IMR-90 (cell line): Measurements from ENCODE around the gene GRK5. TPM values are rescaled to one million over a fixed set of nuclear protein-coding genes. Genes with fewer than 3 reads are reported as not detected.

Experiments
- ATAC-seq: fragments of 200-7000 bp; cut with Tn5 transposase; 2 replicates; pipeline ENCODE4 v1.9.1; 2020; ENCODE audit warnings: low read depth, mild to moderate bottlenecking, moderate library complexity
- BruUV-seq: library from RNA; stranded (reverse); fragments of 400-500 nt; replicated peaks from 2 replicates; lab custom pipeline; 2021; lab: Mats Ljungman, UMichigan
- CTCF ChIA-PET: fragments of 300-600 bp; formaldehyde crosslinking; extraction: SDS; loops from one replicate; lab custom pipeline; 2021; ENCODE audit warnings: antibody characterized with exemption; lab: Yijun Ruan, JAX
- POLR2A ChIA-PET: fragments of 300-600 bp; sonication (Branson Sonifier 250); formaldehyde crosslinking; loops from one replicate; lab custom pipeline; 2022; ENCODE audit warnings: antibody characterized with exemption; ENCODE audit not compliant: unreplicated experiment; lab: Charles Lee
- DNase-seq: peaks from one replicate; pipeline ENCODE4 v3.0.0; 2013
- H2AFZ ChIP-seq: replicated peaks from 2 replicates; pipeline ENCODE3; 2013; ENCODE audit warnings: low read length, mild to moderate bottlenecking; ENCODE audit not compliant: poor library complexity
- H2AK5ac ChIP-seq: 2 replicates; pipeline ENCODE4 v1.6.1; 2013; ENCODE audit warnings: low read depth, low read length, inconsistent platforms
- H2AK9ac ChIP-seq: replicated peaks from 2 replicates; pipeline ENCODE3; 2013; ENCODE audit warnings: mild to moderate bottlenecking, low read depth, low read length, moderate library complexity; ENCODE audit not compliant: poor library complexity
- H2BK120ac ChIP-seq: 2 replicates; pipeline ENCODE4 v1.6.1; 2013; ENCODE audit warnings: low read depth, low read length, inconsistent platforms
- H2BK15ac ChIP-seq: 3 replicates; pipeline ENCODE4 v1.6.1; 2013; ENCODE audit warnings: low read depth, low read length, inconsistent platforms
- H2BK20ac ChIP-seq: 2 replicates; pipeline ENCODE4 v1.6.1; 2013; ENCODE audit warnings: low read depth, mild to moderate bottlenecking, inconsistent platforms, low read length, moderate library complexity
- H2BK5ac ChIP-seq: 2 replicates; pipeline ENCODE4 v1.6.1; 2013; ENCODE audit warnings: mild to moderate bottlenecking, low read depth, low read length, inconsistent platforms; ENCODE audit not compliant: poor library complexity, severe bottlenecking
- H3K14ac ChIP-seq: replicated peaks from 2 replicates; pipeline ENCODE4 v1.6.1; 2013; ENCODE audit warnings: low read depth, low read length, inconsistent platforms
- H3K18ac ChIP-seq: 2 replicates; pipeline ENCODE4 v1.6.1; 2013; ENCODE audit warnings: low read depth, low read length, control low read depth
- H3K23ac ChIP-seq: 2 replicates; pipeline ENCODE4 v1.6.1; 2013; ENCODE audit warnings: low read depth, low read length, inconsistent platforms
- H3K27ac ChIP-seq: 2 replicates; pipeline ENCODE4 v1.5.1; 2013; ENCODE audit warnings: mild to moderate bottlenecking, control low read depth, low read length; ENCODE audit not compliant: insufficient read depth
- H3K27me3 ChIP-seq: 2 replicates; pipeline ENCODE4 v1.6.1; 2013; ENCODE audit warnings: low read length; ENCODE audit not compliant: control insufficient read depth, insufficient read depth
- H3K36me3 ChIP-seq: 2 replicates; pipeline ENCODE4 v1.6.1; 2013; ENCODE audit warnings: low read length, mixed read lengths; ENCODE audit not compliant: control insufficient read depth, insufficient read depth
- H3K4ac ChIP-seq: 2 replicates; pipeline ENCODE4 v1.6.1; 2013; ENCODE audit warnings: low read depth, low read length, inconsistent platforms
- H3K4me1 ChIP-seq: 2 replicates; pipeline ENCODE4 v1.6.1; 2013; ENCODE audit warnings: low read length, mixed read lengths; ENCODE audit not compliant: control insufficient read depth, insufficient read depth
- H3K4me2 ChIP-seq: 2 replicates; pipeline ENCODE4 v1.6.1; 2013; ENCODE audit warnings: low read depth, mild to moderate bottlenecking, control low read depth, low read length, moderate library complexity
- H3K4me3 ChIP-seq: 2 replicates; pipeline ENCODE4 v1.5.1; 2013; ENCODE audit warnings: low read depth, mild to moderate bottlenecking, control low read depth, low read length, moderate library complexity; ENCODE audit not compliant: insufficient read depth
- H3K56ac ChIP-seq: 2 replicates; pipeline ENCODE4 v1.6.1; 2013; ENCODE audit warnings: low read length, inconsistent platforms; ENCODE audit not compliant: insufficient read depth; ENCODE audit errors: extremely low read depth
- H3K79me1 ChIP-seq, 2 experiments: 2 replicates each; pipeline ENCODE4 v1.6.1; 2013; ENCODE audit warnings: low read length in 2 of 2, inconsistent platforms in 1 of 2, low read depth in 1 of 2
- H3K9ac ChIP-seq: 2 replicates; pipeline ENCODE4 v1.6.1; 2013; ENCODE audit warnings: low read depth, low read length, control low read depth
- H3K9me1 ChIP-seq: 2 replicates; pipeline ENCODE4 v1.6.1; 2013; ENCODE audit warnings: low read length, inconsistent platforms; ENCODE audit not compliant: insufficient read depth
- H3K9me3 ChIP-seq: 2 replicates; pipeline ENCODE4 v1.6.1; 2013; ENCODE audit warnings: low read length; ENCODE audit not compliant: control insufficient read depth, insufficient read depth
- H4K20me1 ChIP-seq: 2 replicates; pipeline ENCODE4 v1.6.1; 2013; ENCODE audit warnings: low read length, inconsistent platforms; ENCODE audit not compliant: insufficient read depth
- H4K5ac ChIP-seq: 2 replicates; pipeline ENCODE4 v1.6.1; 2013; ENCODE audit warnings: mild to moderate bottlenecking, low read depth, low read length, control low read depth
- H4K8ac ChIP-seq, 2 experiments: 2 replicates each; pipeline ENCODE4 v1.6.1; 2013; ENCODE audit warnings: low read depth in 2 of 2, low read length in 2 of 2, control low read depth in 1 of 2, inconsistent platforms in 1 of 2
- H4K91ac ChIP-seq: 2 replicates; pipeline ENCODE4 v1.6.1; 2013; ENCODE audit warnings: low read depth, low read length, inconsistent platforms; ENCODE audit not compliant: insufficient read depth
- BHLHE40 ChIP-seq: fragments of 150-350 bp; IDR thresholded peaks from 2 replicates; pipeline ENCODE4 v1.6.1; 2016; ENCODE audit warnings: mild to moderate bottlenecking, low read depth, low read length
- CEBPB ChIP-seq: IDR thresholded peaks from 2 replicates; pipeline ENCODE4 v1.6.1; 2012; ENCODE audit warnings: low read depth, low read length, improper control_type of control experiment
- CTCF ChIP-seq: conservative IDR thresholded peaks from 2 replicates; pipeline ENCODE4 v1.5.1; 2012; ENCODE audit warnings: mild to moderate bottlenecking, low read depth, low read length, improper control_type of control experiment
- FOS ChIP-seq: fragments of 150-350 bp; IDR thresholded peaks from 2 replicates; pipeline ENCODE4 v1.6.1; 2016; ENCODE audit warnings: low read depth, low read length
- MXI1 ChIP-seq: IDR thresholded peaks from 2 replicates; pipeline ENCODE4 v1.6.1; 2012; ENCODE audit warnings: low read depth, mild to moderate bottlenecking, low read length, moderate library complexity, borderline replicate concordance
- POLR2A ChIP-seq: IDR thresholded peaks from 2 replicates; pipeline ENCODE4 v1.6.1; 2012; ENCODE audit warnings: mild to moderate bottlenecking, low read depth, low read length
- RCOR1 ChIP-seq: IDR thresholded peaks from 2 replicates; pipeline ENCODE4 v1.6.1; 2012; ENCODE audit warnings: mild to moderate bottlenecking, low read length, improper control_type of control experiment; ENCODE audit not compliant: insufficient replicate concordance
- RFX5 ChIP-seq: IDR thresholded peaks from 2 replicates; pipeline ENCODE4 v1.8.0; 2012; ENCODE audit warnings: low read depth, mild to moderate bottlenecking, low read length, moderate library complexity
- WGBS, 2 experiments: methylation state at CpG; one replicate each; pipeline versions ENCODE4 v1.1.5 to v1.1.7; 2013; ENCODE audit warnings: missing lambda C conversion rate in 2 of 2; ENCODE audit not compliant: insufficient read length in 1 of 2; ENCODE audit errors: extremely low coverage in 2 of 2; 5-methylcytosine and 5-hydroxymethylcytosine counted together
- dilution Hi-C: fragments of 300-500 bp; cut with HindIII; formaldehyde crosslinking; loops from one replicate; pipeline ENCODE4 v1.14.3; 2018; ENCODE audit warnings: low sequenced_read_pairs; ENCODE audit not compliant: unreplicated experiment
- in situ Hi-C: fragments of 300-500 bp; cut with MboI; formaldehyde crosslinking; loops from 3 replicates; pipeline ENCODE4 v1.14.3; 2019; ENCODE audit warnings: low sequenced_read_pairs, inconsistent platforms, mixed read lengths
- intact Hi-C: fragments of 100-400 bp; cut with micrococcal nuclease; formaldehyde crosslinking; loops from 2 replicates; pipeline ENCODE4 v1.10.0; 2022
- polyA plus RNA-seq, 3 experiments: library from polyadenylated mRNA; depleted of rRNA; stranded (reverse); fragments of >200 nt; gene quantifications; 2 replicates each; pipeline ENCODE4 v1.2.3, GENCODE V29; 2012; ENCODE audit warnings: low replicate concordance in 1 of 3
- total RNA-seq: library from RNA; depleted of rRNA; stranded (reverse); fragments of >200 nt; gene quantifications from 2 replicates; pipeline ENCODE4 v1.2.3, GENCODE V29; 2012
- TF ChIP-seq, protein P1 (sequence below): fragments of 150-350 bp; IDR thresholded peaks from 2 replicates; pipeline ENCODE4 v1.6.1; 2017; ENCODE audit warnings: mild to moderate bottlenecking, antibody characterized with exemption, low read length, low read depth

Gene GRK5
- total and polyA plus RNA-seq, 2 of the 4 experiments (the other 2 are of a cell fraction) = 12.9 to 16.3 TPM

GRCh38 chr10:119161680-119162451 is 45.5 kb upstream of the GRK5 start:
- no peak overlapping the region for H3K4me3 ChIP-seq
- H2AK5ac ChIP-seq = no peak overlapping the region
- peaks cover 6% of the 10 kb centered on the region for H3K36me3 ChIP-seq
- H3K56ac ChIP-seq = no peak overlapping the region
- WGBS, 2 experiments = 56% methylated on average over 6 of the region's 11 CpGs; no CpG with 5 or more reads in 1 of the 2 experiments
- 0 out of 2 replicates have a peak overlapping the region, but pooled peaks have one; percentile 23 for H3K23ac ChIP-seq
- intact Hi-C loops = no loop called here
- H3K27me3 ChIP-seq = no peaks in the 10 kb centered on the region
- in situ Hi-C loops = no loop called here
- ChIA-PET POLR2A (no interaction called here), CTCF (interaction anchor here (0.6 kb wide), 1 partner anchor 91 kb away, joined by 3 read pairs; no protein-coding TSS in a partner anchor)
- H3K14ac ChIP-seq = no peak overlapping the region; the same call in 1 of the 2 replicates
- DNase-seq (peak; percentile 76), ATAC-seq (peak; percentile 43)
- H2BK120ac ChIP-seq = no peak overlapping the region
- H3K4me2 ChIP-seq = no peak overlapping the region
- TF ChIP-seq CEBPB (peak; percentile 81), FOS (peak; percentile 41; the same call in 1 of the 2 replicates), BHLHE40 (no peak), RFX5 (no peak), MXI1 (no peak), CTCF (0 out of 2 replicates have a peak, but pooled peaks have one; percentile 28), POLR2A (no peak), RCOR1 (no peak)
- TF ChIP-seq, protein P1, sequence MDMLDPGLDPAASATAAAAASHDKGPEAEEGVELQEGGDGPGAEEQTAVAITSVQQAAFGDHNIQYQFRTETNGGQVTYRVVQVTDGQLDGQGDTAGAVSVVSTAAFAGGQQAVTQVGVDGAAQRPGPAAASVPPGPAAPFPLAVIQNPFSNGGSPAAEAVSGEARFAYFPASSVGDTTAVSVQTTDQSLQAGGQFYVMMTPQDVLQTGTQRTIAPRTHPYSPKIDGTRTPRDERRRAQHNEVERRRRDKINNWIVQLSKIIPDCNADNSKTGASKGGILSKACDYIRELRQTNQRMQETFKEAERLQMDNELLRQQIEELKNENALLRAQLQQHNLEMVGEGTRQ = no peak
- no peak overlapping the region for H2BK5ac ChIP-seq
- dilution Hi-C loops = no loop called here
- no peak overlapping the region for H2BK20ac ChIP-seq
- peaks cover 0 to 18% of the 10 kb centered on the region in 2 experiments; a peak in 3 of 4 replicates for H3K79me1 ChIP-seq
- no TSS peak for BruUV-seq
- H3K9ac ChIP-seq = no peak overlapping the region
- peak overlapping the region; percentile 29 for H2AK9ac ChIP-seq
- no peak overlapping the region for H4K91ac ChIP-seq
- 0 out of 2 replicates have a peak, but pooled peaks cover 5% of the 10 kb centered on the region for H3K9me1 ChIP-seq
- H3K4me1 ChIP-seq = peaks cover 7% of the 10 kb centered on the region
- H2AFZ ChIP-seq = no peak overlapping the region
- H4K8ac ChIP-seq = no peak overlapping the region
- no peak overlapping the region for H4K5ac ChIP-seq
- no peaks in the 10 kb centered on the region for H4K20me1 ChIP-seq
- no peaks in the 10 kb centered on the region for H3K9me3 ChIP-seq
- H3K27ac ChIP-seq = no peak overlapping the region
- H3K18ac ChIP-seq = no peak overlapping the region
- H3K4ac ChIP-seq = no peak overlapping the region
- no peak overlapping the region for H2BK15ac ChIP-seq
